ENCODE data around the gene PPP4R4. TPM values are rescaled to one million over a fixed set of nuclear protein-coding genes. Genes with fewer than 3 reads are reported as not detected.

The PPP4R4 gene
- polyA plus RNA-seq, 2 donors = 0.08 to 0.09 TPM

DNA sequence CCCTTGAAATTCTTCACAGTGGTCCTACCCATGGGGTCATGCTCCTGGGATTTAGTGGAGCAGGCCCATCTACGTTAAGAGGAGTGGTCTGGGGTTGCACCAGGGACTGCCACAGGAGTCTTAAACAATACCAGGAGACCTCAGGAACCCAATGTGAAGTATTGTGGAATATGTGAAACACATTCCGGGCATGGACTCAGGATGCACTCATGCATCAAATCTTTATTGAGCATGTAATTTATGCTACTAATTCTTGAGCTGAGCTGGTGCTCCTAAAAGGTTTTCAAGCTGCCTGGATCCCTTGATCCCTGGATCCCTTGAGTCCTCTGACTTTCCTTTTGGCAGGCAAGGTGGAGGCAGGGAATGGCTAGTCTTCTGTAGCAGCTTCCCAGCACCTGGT lies 110.1 kb downstream of the PPP4R4 start:
- Histone ChIP-seq H3K4me3 (ENCODE audit: low read depth in 1 of 2, low read length in 2 of 2) (no peak overlapping the region), H3K27me3 (ENCODE audit: control insufficient read depth in 1 of 2, insufficient read depth in 2 of 2, low read length in 2 of 2) (no peaks in the 10 kb centered on the region), H3K27ac (ENCODE audit: low read depth in 2 of 2, low read length in 1 of 2) (no peak overlapping the region), H3K9me3 (ENCODE audit: control insufficient read depth in 2 of 2, insufficient read depth in 1 of 2, low read depth in 1 of 2, low read length in 1 of 2) (no peaks in the 10 kb centered on the region), H3K4me1 (ENCODE audit: control insufficient read depth in 2 of 2, insufficient read depth in 2 of 2, low read length in 1 of 2) (peaks cover 2 to 5% of the 10 kb centered on the region in 2 donors), H3K36me3 (ENCODE audit: control insufficient read depth in 2 of 2, insufficient read depth in 2 of 2, low read length in 1 of 2) (no peaks in the 10 kb centered on the region)
- 69 to 78% methylated on average over 2 of the region's 2 CpGs for WGBS, 2 donors

DNA sequence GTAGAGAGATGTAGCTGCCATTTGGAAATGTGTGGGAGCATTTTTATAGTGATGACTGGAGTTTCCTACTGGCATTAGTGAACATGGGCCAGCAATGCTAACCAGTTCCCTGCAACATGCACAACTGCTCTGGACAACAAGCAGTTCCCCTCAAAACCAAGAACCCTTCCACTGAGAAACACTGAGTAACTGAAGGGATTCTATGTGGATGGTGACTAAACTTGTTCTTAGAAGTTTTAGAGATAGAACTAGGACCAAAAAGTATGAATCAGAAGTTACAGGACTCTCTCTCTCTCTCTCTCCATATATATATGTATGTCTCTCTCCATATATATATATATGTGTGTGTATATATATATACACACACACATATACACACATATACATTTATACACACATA lies 111.0 kb downstream of the PPP4R4 start:
- peaks cover 0 to 1% of the 10 kb centered on the region in 2 donors for H3K9me3 ChIP-seq (ENCODE audit: control insufficient read depth in 2 of 2, insufficient read depth in 1 of 2, low read depth in 1 of 2, low read length in 1 of 2)
- H3K27ac ChIP-seq (ENCODE audit: low read depth in 2 of 2, low read length in 1 of 2) = no peak overlapping the region
- H3K4me1 ChIP-seq (ENCODE audit: control insufficient read depth in 2 of 2, insufficient read depth in 2 of 2, low read length in 1 of 2) = peaks cover 2 to 8% of the 10 kb centered on the region in 2 donors
- H3K36me3 ChIP-seq (ENCODE audit: control insufficient read depth in 2 of 2, insufficient read depth in 2 of 2, low read length in 1 of 2) = no peaks in the 10 kb centered on the region
- H3K4me3 ChIP-seq (ENCODE audit: low read depth in 1 of 2, low read length in 2 of 2) = no peak overlapping the region
- no peaks in the 10 kb centered on the region for H3K27me3 ChIP-seq (ENCODE audit: control insufficient read depth in 1 of 2, insufficient read depth in 2 of 2, low read length in 2 of 2)

- H3K27ac ChIP-seq (ENCODE audit: low read depth in 2 of 2, low read length in 1 of 2) = no peak overlapping the region
- no peaks in the 10 kb centered on the region for H3K27me3 ChIP-seq (ENCODE audit: control insufficient read depth in 1 of 2, insufficient read depth in 2 of 2, low read length in 2 of 2)
Measured at GRCh38 chr14:94288610-94289465, 114.7 kb downstream of the PPP4R4 start.

GRCh38 chr14:94290197-94290596 lies 116.1 kb downstream of the PPP4R4 start:
- no peaks in the 10 kb centered on the region for H3K27me3 ChIP-seq (ENCODE audit: control insufficient read depth in 1 of 2, insufficient read depth in 2 of 2, low read length in 2 of 2)
- H3K27ac ChIP-seq (ENCODE audit: low read depth in 2 of 2, low read length in 1 of 2) = no peak overlapping the region
- WGBS, 2 donors = 46 to 64% methylated on average over 8 of the region's 8 CpGs

More at GRCh38 chr14:94288610-94289465, 114.7 kb downstream of the PPP4R4 start:
- peaks cover 0 to 2% of the 10 kb centered on the region in 2 donors for H3K9me3 ChIP-seq (ENCODE audit: control insufficient read depth in 2 of 2, insufficient read depth in 1 of 2, low read depth in 1 of 2, low read length in 1 of 2)
- H3K4me1 ChIP-seq (ENCODE audit: control insufficient read depth in 2 of 2, insufficient read depth in 2 of 2, low read length in 1 of 2) = peaks cover 2 to 10% of the 10 kb centered on the region in 2 donors
- no peak overlapping the region for H3K4me3 ChIP-seq (ENCODE audit: low read depth in 1 of 2, low read length in 2 of 2)
- H3K36me3 ChIP-seq (ENCODE audit: control insufficient read depth in 2 of 2, insufficient read depth in 2 of 2, low read length in 1 of 2) = no peaks in the 10 kb centered on the region
- 59 to 65% methylated on average over 14 of the region's 14 CpGs for WGBS, 2 donors

GRCh38 chr14:94291159-94291905 lies 117.2 kb downstream of the PPP4R4 start:
- Histone ChIP-seq H3K9me3 (ENCODE audit: control insufficient read depth in 2 of 2, insufficient read depth in 1 of 2, low read depth in 1 of 2, low read length in 1 of 2) (peaks cover 0 to 2% of the 10 kb centered on the region in 2 donors), H3K4me1 (ENCODE audit: control insufficient read depth in 2 of 2, insufficient read depth in 2 of 2, low read length in 1 of 2) (peaks cover 2 to 10% of the 10 kb centered on the region in 2 donors), H3K27me3 (ENCODE audit: control insufficient read depth in 1 of 2, insufficient read depth in 2 of 2, low read length in 2 of 2) (no peaks in the 10 kb centered on the region), H3K36me3 (ENCODE audit: control insufficient read depth in 2 of 2, insufficient read depth in 2 of 2, low read length in 1 of 2) (no peaks in the 10 kb centered on the region), H3K27ac (ENCODE audit: low read depth in 2 of 2, low read length in 1 of 2) (no peak overlapping the region), H3K4me3 (ENCODE audit: low read depth in 1 of 2, low read length in 2 of 2) (no peak overlapping the region)
- 90 to 92% methylated on average over 13 of the region's 13 CpGs for WGBS, 2 donors

More at GRCh38 chr14:94290197-94290596, 116.1 kb downstream of the PPP4R4 start:
- H3K4me3 ChIP-seq (ENCODE audit: low read depth in 1 of 2, low read length in 2 of 2) = no peak overlapping the region
- peaks cover 2 to 10% of the 10 kb centered on the region in 2 donors for H3K4me1 ChIP-seq (ENCODE audit: control insufficient read depth in 2 of 2, insufficient read depth in 2 of 2, low read length in 1 of 2)
- peaks cover 0 to 2% of the 10 kb centered on the region in 2 donors for H3K9me3 ChIP-seq (ENCODE audit: control insufficient read depth in 2 of 2, insufficient read depth in 1 of 2, low read depth in 1 of 2, low read length in 1 of 2)
- no peaks in the 10 kb centered on the region for H3K36me3 ChIP-seq (ENCODE audit: control insufficient read depth in 2 of 2, insufficient read depth in 2 of 2, low read length in 1 of 2)

DNA sequence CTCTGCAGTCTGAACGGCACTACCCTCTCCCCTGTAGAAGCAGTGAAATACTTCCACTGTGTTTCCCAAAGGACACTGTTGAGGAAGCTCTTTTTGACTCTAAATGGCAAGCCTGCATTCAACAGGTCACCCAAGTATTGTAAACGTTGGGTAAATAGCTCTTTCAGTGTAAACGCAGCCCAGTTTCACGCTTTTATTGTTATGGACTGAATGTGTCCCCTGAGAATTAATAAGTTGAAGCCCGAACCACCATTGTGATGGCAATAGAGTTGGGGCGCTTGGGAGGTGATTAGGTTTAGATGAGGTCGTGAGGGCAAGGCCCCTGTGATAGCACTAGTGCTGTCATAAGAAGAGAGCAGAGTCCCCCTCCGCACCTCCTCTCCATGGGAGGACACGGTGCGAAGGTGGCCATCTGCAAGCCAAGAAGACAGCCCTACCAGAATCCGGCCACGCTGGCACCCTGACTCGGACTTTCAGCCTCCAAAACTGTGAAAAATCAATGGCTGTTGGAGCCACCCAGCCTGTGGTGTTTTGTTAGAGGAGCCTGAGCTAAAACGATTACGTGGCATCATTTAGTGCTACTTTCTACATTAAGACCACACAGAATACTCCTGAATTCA lies 117.9 kb downstream of the PPP4R4 start:
- Histone ChIP-seq H3K9me3 (ENCODE audit: control insufficient read depth in 2 of 2, insufficient read depth in 1 of 2, low read depth in 1 of 2, low read length in 1 of 2) (peaks cover 0 to 2% of the 10 kb centered on the region in 2 donors), H3K4me3 (ENCODE audit: low read depth in 1 of 2, low read length in 2 of 2) (no peak overlapping the region), H3K4me1 (ENCODE audit: control insufficient read depth in 2 of 2, insufficient read depth in 2 of 2, low read length in 1 of 2) (peaks cover 2 to 10% of the 10 kb centered on the region in 2 donors), H3K27ac (ENCODE audit: low read depth in 2 of 2, low read length in 1 of 2) (no peak overlapping the region), H3K36me3 (ENCODE audit: control insufficient read depth in 2 of 2, insufficient read depth in 2 of 2, low read length in 1 of 2) (no peaks in the 10 kb centered on the region), H3K27me3 (ENCODE audit: control insufficient read depth in 1 of 2, insufficient read depth in 2 of 2, low read length in 2 of 2) (no peaks in the 10 kb centered on the region)
- WGBS, 2 donors = 85 to 86% methylated on average over 15 of the region's 15 CpGs

DNA sequence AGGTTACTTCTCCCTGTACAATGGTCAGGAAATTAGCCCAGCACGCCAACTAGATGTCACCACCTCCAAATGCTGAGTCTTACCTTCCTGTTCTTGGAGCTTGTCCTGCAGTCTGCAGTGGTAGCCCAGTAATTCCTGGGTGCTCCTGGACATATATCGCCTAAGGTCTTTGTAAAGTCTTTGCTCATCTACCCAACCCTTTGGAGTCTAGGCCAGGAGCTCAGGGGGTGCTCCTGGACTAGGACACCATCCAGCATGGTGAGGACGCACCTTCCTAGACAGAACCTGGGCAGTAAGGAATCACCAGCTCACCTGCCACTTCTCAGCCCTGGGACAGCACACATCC lies 118.4 kb downstream of the PPP4R4 start:
- no peak overlapping the region for H3K27ac ChIP-seq (ENCODE audit: low read depth in 2 of 2, low read length in 1 of 2)
- peaks cover 2 to 10% of the 10 kb centered on the region in 2 donors for H3K4me1 ChIP-seq (ENCODE audit: control insufficient read depth in 2 of 2, insufficient read depth in 2 of 2, low read length in 1 of 2)
- peaks cover 0 to 2% of the 10 kb centered on the region in 2 donors for H3K9me3 ChIP-seq (ENCODE audit: control insufficient read depth in 2 of 2, insufficient read depth in 1 of 2, low read depth in 1 of 2, low read length in 1 of 2)
- H3K27me3 ChIP-seq (ENCODE audit: control insufficient read depth in 1 of 2, insufficient read depth in 2 of 2, low read length in 2 of 2) = no peaks in the 10 kb centered on the region
- WGBS, 2 donors = 93 to 95% methylated on average over 3 of the region's 3 CpGs
- H3K36me3 ChIP-seq (ENCODE audit: control insufficient read depth in 2 of 2, insufficient read depth in 2 of 2, low read length in 1 of 2) = no peaks in the 10 kb centered on the region
- no peak overlapping the region for H3K4me3 ChIP-seq (ENCODE audit: low read depth in 1 of 2, low read length in 2 of 2)

DNA sequence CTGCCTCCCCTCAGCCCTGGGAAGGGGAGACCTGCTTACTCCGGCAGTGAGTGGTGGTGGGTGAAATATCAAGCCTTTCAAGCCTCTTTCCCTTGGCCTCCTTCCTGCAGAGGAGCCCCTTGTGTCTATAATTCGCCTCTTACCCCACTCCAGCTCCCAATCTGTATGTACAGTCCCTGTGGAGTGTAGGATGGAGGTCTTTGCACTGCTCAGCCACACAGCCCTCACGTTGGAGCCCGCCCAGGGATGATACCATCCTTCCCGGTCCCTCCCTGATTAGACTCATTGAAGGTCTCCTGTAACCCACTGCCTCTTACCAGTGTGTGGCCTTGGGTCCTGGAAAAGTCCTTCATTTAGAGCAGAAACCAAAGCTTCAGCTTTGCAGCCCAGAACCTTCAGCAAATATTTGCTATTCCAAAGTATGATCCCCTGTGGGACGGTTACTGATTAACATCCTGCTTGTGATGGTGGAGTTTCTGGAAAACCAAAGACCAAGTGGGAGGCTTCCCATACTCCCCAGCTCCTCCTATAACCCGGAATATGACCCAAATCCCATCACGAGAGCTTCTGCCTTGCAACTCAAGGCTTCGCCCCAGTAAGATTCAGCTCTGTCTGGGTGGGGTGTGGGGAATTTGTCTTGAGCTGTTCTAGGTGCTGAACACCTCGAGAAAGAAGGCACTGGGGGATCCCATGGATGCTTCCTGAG lies 118.9 kb downstream of the PPP4R4 start, which contains the start of gene SERPINA10:
TSS of gene SERPINA10 (minus strand) at position 397 of the 706 bp plus-strand sequence. CDS start 2,675 bp downstream, outside the sequence.
- H3K27me3 ChIP-seq (ENCODE audit: control insufficient read depth in 1 of 2, insufficient read depth in 2 of 2, low read length in 2 of 2) = no peaks in the 10 kb centered on the region
- H3K27ac ChIP-seq (ENCODE audit: low read depth in 2 of 2, low read length in 1 of 2) = no peak within 1 kb of the TSS
- H3K4me3 ChIP-seq (ENCODE audit: low read depth in 1 of 2, low read length in 2 of 2) = no peak within 1 kb of the TSS
- 69 to 77% methylated on average over 10 of the region's 10 CpGs for WGBS, 2 donors
- peaks cover 2 to 10% of the 10 kb centered on the region in 2 donors for H3K4me1 ChIP-seq (ENCODE audit: control insufficient read depth in 2 of 2, insufficient read depth in 2 of 2, low read length in 1 of 2)
- no peaks in the 10 kb centered on the region for H3K36me3 ChIP-seq (ENCODE audit: control insufficient read depth in 2 of 2, insufficient read depth in 2 of 2, low read length in 1 of 2)
- H3K9me3 ChIP-seq (ENCODE audit: control insufficient read depth in 2 of 2, insufficient read depth in 1 of 2, low read depth in 1 of 2, low read length in 1 of 2) = peaks cover 0 to 2% of the 10 kb centered on the region in 2 donors

DNA sequence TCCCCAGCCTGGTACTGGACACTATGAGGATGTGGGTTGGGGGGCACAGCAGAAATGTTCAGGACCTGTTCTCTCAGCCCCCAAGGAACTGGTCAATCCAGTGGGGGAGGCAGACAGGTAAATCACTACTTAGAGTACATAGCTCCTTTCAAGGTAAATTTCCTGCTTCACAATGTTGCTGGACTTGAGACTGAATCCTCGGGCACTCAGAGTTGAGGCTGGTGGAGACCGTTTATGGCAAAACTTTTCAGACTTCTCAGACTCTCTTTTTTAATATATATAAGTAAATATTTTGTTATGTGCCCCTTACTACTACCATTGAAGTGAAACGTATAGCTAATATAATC lies 119.4 kb downstream of the PPP4R4 start:
- Histone ChIP-seq H3K4me3 (ENCODE audit: low read depth in 1 of 2, low read length in 2 of 2) (no peak overlapping the region), H3K9me3 (ENCODE audit: control insufficient read depth in 2 of 2, insufficient read depth in 1 of 2, low read depth in 1 of 2, low read length in 1 of 2) (peaks cover 0 to 2% of the 10 kb centered on the region in 2 donors), H3K4me1 (ENCODE audit: control insufficient read depth in 2 of 2, insufficient read depth in 2 of 2, low read length in 1 of 2) (peaks cover 2 to 10% of the 10 kb centered on the region in 2 donors), H3K27me3 (ENCODE audit: control insufficient read depth in 1 of 2, insufficient read depth in 2 of 2, low read length in 2 of 2) (no peaks in the 10 kb centered on the region), H3K36me3 (ENCODE audit: control insufficient read depth in 2 of 2, insufficient read depth in 2 of 2, low read length in 1 of 2) (no peaks in the 10 kb centered on the region), H3K27ac (ENCODE audit: low read depth in 2 of 2, low read length in 1 of 2) (no peak overlapping the region)
- WGBS, 2 donors = 64 to 71% methylated on average over 3 of the region's 3 CpGs
